ENCODE data around the gene KRTAP2-2. TPM values are rescaled to one million over a fixed set of nuclear protein-coding genes. Genes with fewer than 3 reads are reported as not detected.

The KRTAP2-2 gene
- total and polyA plus RNA-seq, 2 donors from 2014 or later = not detected

DNA sequence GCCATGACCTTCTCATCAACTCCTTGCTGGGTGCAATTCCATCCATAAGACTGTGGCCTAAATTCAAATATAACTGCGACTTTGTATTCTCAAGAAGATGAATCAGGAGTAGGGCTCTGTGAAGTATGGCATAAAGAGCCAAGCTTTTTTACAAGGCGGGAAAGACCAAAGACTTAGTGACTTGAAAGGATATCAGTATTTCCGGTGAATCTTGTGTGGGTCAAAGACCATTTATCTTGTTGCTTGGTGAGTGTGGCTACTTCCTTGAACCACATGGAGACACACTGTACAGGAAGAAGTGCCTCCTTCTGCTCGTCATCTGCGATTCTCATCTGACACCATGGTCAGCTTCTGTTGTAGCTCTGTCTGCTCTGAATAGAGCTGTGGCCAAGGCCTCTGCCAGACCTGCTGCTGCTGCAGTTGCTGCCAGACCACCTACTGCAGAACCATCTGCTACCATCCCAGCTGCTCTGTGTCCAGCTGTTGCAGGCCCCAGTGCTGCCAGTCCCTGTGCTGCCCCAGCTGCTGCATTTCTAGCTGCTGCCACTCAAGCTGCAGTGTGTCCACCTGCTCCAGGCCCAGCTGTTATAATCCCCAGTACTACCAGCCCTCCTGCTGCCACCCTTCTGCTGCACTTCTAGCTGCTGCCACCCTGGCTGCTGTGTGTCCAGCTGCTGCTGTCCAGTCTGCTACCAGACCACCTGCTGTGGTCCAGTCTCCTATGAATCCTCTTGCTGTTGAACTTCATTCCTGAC, 16.8 kb upstream of the KRTAP2-2 start:
- Histone ChIP-seq H3K27ac (ENCODE audit: low read depth in 2 of 2, low read length in 2 of 2) (no peak overlapping the region), H3K4me3 (ENCODE audit: low read length in 3 of 3) (no peak overlapping the region), H3K4me1 (ENCODE audit: control insufficient read depth in 2 of 3, insufficient read depth in 2 of 3, low read depth in 1 of 3, low read length in 3 of 3) (no peaks in the 10 kb centered on the region), H3K36me3 (ENCODE audit: control insufficient read depth in 2 of 3, insufficient read depth in 3 of 3, low read length in 3 of 3) (no peaks in the 10 kb centered on the region), H3K27me3 (ENCODE audit: control insufficient read depth, insufficient read depth, low read length) (no peaks in the 10 kb centered on the region), H3K9ac (ENCODE audit: low read length in 3 of 3) (no peak overlapping the region), H3K9me3 (ENCODE audit: control insufficient read depth in 2 of 3, insufficient read depth in 1 of 3, low read length in 3 of 3) (no peaks in the 10 kb centered on the region)
- intact Hi-C loops (cut with DNase I) = no loop called here
- TF ChIP-seq, protein P1, sequence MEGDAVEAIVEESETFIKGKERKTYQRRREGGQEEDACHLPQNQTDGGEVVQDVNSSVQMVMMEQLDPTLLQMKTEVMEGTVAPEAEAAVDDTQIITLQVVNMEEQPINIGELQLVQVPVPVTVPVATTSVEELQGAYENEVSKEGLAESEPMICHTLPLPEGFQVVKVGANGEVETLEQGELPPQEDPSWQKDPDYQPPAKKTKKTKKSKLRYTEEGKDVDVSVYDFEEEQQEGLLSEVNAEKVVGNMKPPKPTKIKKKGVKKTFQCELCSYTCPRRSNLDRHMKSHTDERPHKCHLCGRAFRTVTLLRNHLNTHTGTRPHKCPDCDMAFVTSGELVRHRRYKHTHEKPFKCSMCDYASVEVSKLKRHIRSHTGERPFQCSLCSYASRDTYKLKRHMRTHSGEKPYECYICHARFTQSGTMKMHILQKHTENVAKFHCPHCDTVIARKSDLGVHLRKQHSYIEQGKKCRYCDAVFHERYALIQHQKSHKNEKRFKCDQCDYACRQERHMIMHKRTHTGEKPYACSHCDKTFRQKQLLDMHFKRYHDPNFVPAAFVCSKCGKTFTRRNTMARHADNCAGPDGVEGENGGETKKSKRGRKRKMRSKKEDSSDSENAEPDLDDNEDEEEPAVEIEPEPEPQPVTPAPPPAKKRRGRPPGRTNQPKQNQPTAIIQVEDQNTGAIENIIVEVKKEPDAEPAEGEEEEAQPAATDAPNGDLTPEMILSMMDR (IDR thresholded peaks at IDR 0.05; ENCODE audit: borderline replicate concordance, extremely low read depth, insufficient read depth) = no peak
- peak in 1 of 5 donors; percentile 8 for DNase-seq
- FAIRE-seq = no peak

DNA sequence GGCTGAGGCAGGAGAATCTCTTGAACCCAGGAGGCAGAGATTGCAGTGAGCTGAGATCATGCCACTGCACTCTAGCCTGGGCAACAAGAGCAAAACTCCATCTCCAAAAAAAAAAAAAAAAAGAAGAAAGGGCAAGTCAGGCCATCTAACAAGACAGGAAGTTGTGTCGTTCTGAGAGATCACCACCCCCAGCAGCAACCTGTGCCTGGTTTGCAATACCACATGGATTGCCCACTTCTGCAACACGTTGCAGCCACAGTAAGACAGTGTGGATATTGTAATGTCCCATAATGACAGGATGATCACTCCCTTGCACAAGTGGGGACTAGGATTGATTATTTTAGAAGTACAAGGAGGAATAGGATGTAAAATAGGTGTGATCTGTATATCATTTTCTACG, 14.0 kb upstream of the KRTAP2-2 start:
- intact Hi-C loops (cut with DNase I) = no loop called here
- Histone ChIP-seq H3K9ac (ENCODE audit: low read length in 3 of 3) (no peak overlapping the region), H3K27me3 (ENCODE audit: control insufficient read depth, insufficient read depth, low read length) (no peaks in the 10 kb centered on the region), H3K9me3 (ENCODE audit: control insufficient read depth in 2 of 3, insufficient read depth in 1 of 3, low read length in 3 of 3) (no peaks in the 10 kb centered on the region), H3K36me3 (ENCODE audit: control insufficient read depth in 2 of 3, insufficient read depth in 3 of 3, low read length in 3 of 3) (no peaks in the 10 kb centered on the region), H3K4me1 (ENCODE audit: control insufficient read depth in 2 of 3, insufficient read depth in 2 of 3, low read depth in 1 of 3, low read length in 3 of 3) (no peaks in the 10 kb centered on the region), H3K27ac (ENCODE audit: low read depth in 2 of 2, low read length in 2 of 2) (no peak overlapping the region), H3K4me3 (ENCODE audit: low read length in 3 of 3) (no peak overlapping the region)
- DNase-seq (no peak), FAIRE-seq (no peak)
- TF ChIP-seq, protein P1 (IDR thresholded peaks at IDR 0.05; ENCODE audit: borderline replicate concordance, extremely low read depth, insufficient read depth) = no peak

- no peak overlapping the region for H3K27ac ChIP-seq (ENCODE audit: low read depth in 2 of 2, low read length in 2 of 2)
- no peak overlapping the region for H3K9ac ChIP-seq (ENCODE audit: low read length in 3 of 3)
- no peaks in the 10 kb centered on the region for H3K9me3 ChIP-seq (ENCODE audit: control insufficient read depth in 2 of 3, insufficient read depth in 1 of 3, low read length in 3 of 3)
- no peaks in the 10 kb centered on the region for H3K4me1 ChIP-seq (ENCODE audit: control insufficient read depth in 2 of 3, insufficient read depth in 2 of 3, low read depth in 1 of 3, low read length in 3 of 3)
- H3K36me3 ChIP-seq (ENCODE audit: control insufficient read depth in 2 of 3, insufficient read depth in 3 of 3, low read length in 3 of 3) = no peaks in the 10 kb centered on the region
- no peaks in the 10 kb centered on the region for H3K27me3 ChIP-seq (ENCODE audit: control insufficient read depth, insufficient read depth, low read length)
- no peak overlapping the region for H3K4me3 ChIP-seq (ENCODE audit: low read length in 3 of 3)
- no peak for FAIRE-seq
- intact Hi-C loops (cut with DNase I) = no loop called here
- DNase-seq = no peak
- TF ChIP-seq, protein P1 (IDR thresholded peaks at IDR 0.05; ENCODE audit: borderline replicate concordance, extremely low read depth, insufficient read depth) = no peak
These were observed 12.3 kb upstream of the KRTAP2-2 start for GRCh38 chr17:41067281-41067680.
